GM21723 (cell line): ENCODE results near the gene AGBL4.
"Not testable (repeated sequence)": the region's sequence is repeated elsewhere in the genome, so short reads cannot be mapped to it uniquely, and the experiment has no call there.

Experiments
- ATAC-seq: cut with Tn5 transposase; IDR thresholded peaks from one replicate; pipeline ENCODE4 v1.9.1; 2021; ENCODE audit warnings: mild to moderate bottlenecking, moderate library complexity; ENCODE audit not compliant: unreplicated experiment

The AGBL4 gene

GRCh38 chr1:48523558-48523957 lies 1500.2 kb downstream of the AGBL4 start:
- ATAC-seq, result no peak

- ATAC-seq, result not testable (repeated sequence)
Observed at GRCh38 chr1:48519896-48520295, 1503.9 kb downstream of the AGBL4 start.

GRCh38 chr1:48506870-48507269 lies 1516.9 kb downstream of the AGBL4 start:
- ATAC-seq, result no peak

GRCh38 chr1:48500541-48501450 lies 1523.0 kb downstream of the AGBL4 start:
- ATAC-seq, result no peak

- ATAC-seq, result no peak
Observed at GRCh38 chr1:48499211-48499735, 1524.5 kb downstream of the AGBL4 start.

GRCh38 chr1:48498096-48498791 lies 1525.5 kb downstream of the AGBL4 start:
- peak; percentile 88 for ATAC-seq

DNA sequence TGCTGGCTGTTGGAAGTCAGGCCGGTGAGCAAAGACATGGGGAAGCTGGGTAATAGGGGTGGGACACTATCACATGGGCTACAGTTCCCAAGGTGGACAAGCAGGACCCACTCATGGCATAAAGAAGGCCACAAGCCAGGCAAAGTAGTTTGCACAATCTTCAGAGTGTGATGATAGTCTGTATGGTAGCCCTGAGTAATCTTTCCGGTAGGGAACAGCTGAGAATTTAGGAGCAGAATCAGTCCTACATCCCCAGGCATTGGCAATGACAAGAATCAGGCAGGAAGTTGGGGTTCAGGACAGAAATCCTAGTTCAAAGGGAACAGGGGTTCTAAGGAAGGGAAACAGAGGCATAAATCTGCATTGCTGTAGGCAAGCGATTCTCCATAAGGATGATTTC lies 1527.8 kb downstream of the AGBL4 start:
- no peak for ATAC-seq

GRCh38 chr1:48495166-48495565 lies 1528.6 kb downstream of the AGBL4 start:
- ATAC-seq, result no peak

- no peak for ATAC-seq
Observed at GRCh38 chr1:48493970-48494769, 1529.6 kb downstream of the AGBL4 start.

- no peak for ATAC-seq
Observed at GRCh38 chr1:48493041-48493440, 1530.7 kb downstream of the AGBL4 start.

DNA sequence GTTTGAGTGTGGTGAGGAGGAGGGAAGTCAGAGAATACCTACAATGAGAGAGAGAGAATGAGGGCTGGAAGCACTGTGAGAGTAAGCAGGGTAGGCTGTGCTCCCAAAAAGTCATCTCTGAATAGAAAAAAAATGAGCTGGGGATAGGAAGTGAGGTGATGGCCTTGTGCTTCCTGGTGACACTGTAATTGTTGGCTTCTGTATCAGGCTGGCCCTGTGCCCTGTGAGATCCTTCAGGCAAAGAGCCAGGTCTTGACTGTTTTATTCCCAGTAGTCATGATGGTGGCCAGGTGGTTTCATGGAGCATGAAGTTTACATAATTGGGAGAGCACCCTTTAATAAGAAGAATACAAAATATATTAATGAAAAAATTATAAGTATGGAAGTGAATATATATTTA lies 1531.4 kb downstream of the AGBL4 start:
- ATAC-seq, result no peak

- no peak for ATAC-seq
Observed at GRCh38 chr1:48488721-48489120, 1535.0 kb downstream of the AGBL4 start.
